ENCODE data around the gene SEPTIN8. TPM values are rescaled to one million over a fixed set of nuclear protein-coding genes. Genes with fewer than 3 reads are reported as not detected.

The SEPTIN8 gene
- total RNA-seq, 2 experiments from 2014 or later: 10.6 to 15.5 TPM

DNA sequence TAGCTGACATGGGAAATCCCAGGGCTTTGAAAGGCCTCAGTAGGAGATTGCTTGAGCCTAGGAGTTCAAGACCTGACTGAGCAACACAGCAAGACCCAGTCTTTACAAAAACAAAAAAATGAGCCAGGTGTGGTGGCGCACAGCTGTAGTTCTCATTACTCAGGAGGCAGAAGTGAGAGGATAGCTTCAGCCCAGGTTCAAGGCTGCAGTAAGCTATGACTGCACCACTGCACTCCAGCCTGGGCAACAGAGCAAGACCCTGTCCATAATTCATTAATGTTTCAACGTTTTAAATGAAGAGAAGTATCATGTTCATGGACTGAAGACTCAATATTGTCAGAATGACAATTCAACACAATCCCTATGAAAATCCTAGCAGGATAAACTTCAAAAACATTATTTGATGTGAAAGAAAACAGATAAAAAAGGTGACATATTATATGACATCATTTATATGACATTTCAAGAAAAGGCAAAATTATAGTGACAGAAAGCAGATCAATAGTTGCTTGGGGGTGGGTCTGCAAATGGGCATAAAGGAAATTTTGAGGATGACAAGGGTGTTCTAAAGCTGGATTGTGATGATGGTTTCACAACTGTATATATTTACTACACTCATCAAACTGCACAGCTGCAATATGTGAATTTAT lies 43.4 kb downstream of the SEPTIN8 start:
- Histone ChIP-seq H3K79me2 (ENCODE audit: insufficient read depth, low read depth, low read length) (no peaks in the 10 kb centered on the region; the same call in 1 of the 2 replicates), H3K27ac (ENCODE audit: low read depth, low read length, poor library complexity, severe bottlenecking) (no peak overlapping the region), H3K9me2 (ENCODE audit: insufficient read depth, low read length) (no peaks in the 10 kb centered on the region), H3K4me2 (ENCODE audit: low read length) (no peak overlapping the region), H4K20me1 (ENCODE audit: insufficient read depth, low read length) (no peaks in the 10 kb centered on the region), H3K36me3 (ENCODE audit: insufficient read depth, low read length) (0 out of 2 replicates have a peak, but pooled peaks cover 6% of the 10 kb centered on the region), H3K4me3 (ENCODE audit: low read depth, low read length, poor library complexity, severe bottlenecking) (no peak overlapping the region), H3K4me1 (ENCODE audit: insufficient read depth, low read length, poor library complexity, severe bottlenecking) (peaks cover 18% of the 10 kb centered on the region), H3K9me3 (ENCODE audit: low read length) (no peaks in the 10 kb centered on the region), H2AFZ (ENCODE audit: low read length) (no peak overlapping the region)
- CTCF ChIA-PET (ENCODE audit: unreplicated experiment): no interaction called here
- TF ChIP-seq EZH2phosphoT487 (IDR thresholded peaks at IDR 0.05; ENCODE audit: borderline replicate concordance, low read depth, low read length): no peak
- TF ChIP-seq, protein P1, sequence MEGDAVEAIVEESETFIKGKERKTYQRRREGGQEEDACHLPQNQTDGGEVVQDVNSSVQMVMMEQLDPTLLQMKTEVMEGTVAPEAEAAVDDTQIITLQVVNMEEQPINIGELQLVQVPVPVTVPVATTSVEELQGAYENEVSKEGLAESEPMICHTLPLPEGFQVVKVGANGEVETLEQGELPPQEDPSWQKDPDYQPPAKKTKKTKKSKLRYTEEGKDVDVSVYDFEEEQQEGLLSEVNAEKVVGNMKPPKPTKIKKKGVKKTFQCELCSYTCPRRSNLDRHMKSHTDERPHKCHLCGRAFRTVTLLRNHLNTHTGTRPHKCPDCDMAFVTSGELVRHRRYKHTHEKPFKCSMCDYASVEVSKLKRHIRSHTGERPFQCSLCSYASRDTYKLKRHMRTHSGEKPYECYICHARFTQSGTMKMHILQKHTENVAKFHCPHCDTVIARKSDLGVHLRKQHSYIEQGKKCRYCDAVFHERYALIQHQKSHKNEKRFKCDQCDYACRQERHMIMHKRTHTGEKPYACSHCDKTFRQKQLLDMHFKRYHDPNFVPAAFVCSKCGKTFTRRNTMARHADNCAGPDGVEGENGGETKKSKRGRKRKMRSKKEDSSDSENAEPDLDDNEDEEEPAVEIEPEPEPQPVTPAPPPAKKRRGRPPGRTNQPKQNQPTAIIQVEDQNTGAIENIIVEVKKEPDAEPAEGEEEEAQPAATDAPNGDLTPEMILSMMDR (conservative IDR thresholded peaks at IDR 0.05; ENCODE audit: low read length): no peak
- no peak for DNase-seq (ENCODE audit: low spot score)
- BruUV-seq (replicated peaks): no TSS peak
- intact Hi-C loops (cut with micrococcal nuclease; ENCODE audit: unreplicated experiment): loop anchor here (10.0 kb wide), 1 partner anchor 349 kb away; no protein-coding TSS in a partner anchor
- POLR2A ChIA-PET: interaction anchor here (0.6 to 1.1 kb wide), 3 partner anchors 10 to 58 kb away, joined by 3 to 5 read pairs (median 3); no protein-coding TSS in a partner anchor

DNA sequence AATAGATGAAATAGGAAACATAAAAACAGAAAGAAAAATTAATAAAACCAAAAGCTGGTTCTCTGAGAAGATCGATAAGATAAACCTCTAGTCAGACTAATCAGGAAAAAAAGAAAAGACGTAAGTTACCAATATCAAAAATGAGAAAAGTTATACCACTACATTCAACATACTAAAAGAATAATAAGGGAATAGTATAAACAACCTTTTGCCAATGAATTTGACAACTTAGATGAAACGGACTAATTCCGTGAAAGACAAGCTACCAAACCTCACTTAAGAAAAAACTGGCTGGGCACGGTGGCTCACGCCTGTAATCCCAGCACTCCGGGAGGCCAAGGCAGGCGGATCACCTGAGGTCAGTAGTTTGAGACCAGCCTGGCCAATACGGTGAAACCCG lies 47.1 kb downstream of the SEPTIN8 start:
- no TSS peak for BruUV-seq (replicated peaks)
- DNase-seq (ENCODE audit: low spot score): no peak
- Histone ChIP-seq H3K4me1 (ENCODE audit: insufficient read depth, low read length, poor library complexity, severe bottlenecking) (no peaks in the 10 kb centered on the region), H4K20me1 (ENCODE audit: insufficient read depth, low read length) (no peaks in the 10 kb centered on the region), H3K9me2 (ENCODE audit: insufficient read depth, low read length) (no peaks in the 10 kb centered on the region), H3K4me3 (ENCODE audit: low read depth, low read length, poor library complexity, severe bottlenecking) (no peak overlapping the region), H2AFZ (ENCODE audit: low read length) (no peak overlapping the region), H3K9me3 (ENCODE audit: low read length) (no peaks in the 10 kb centered on the region), H3K79me2 (ENCODE audit: insufficient read depth, low read depth, low read length) (no peaks in the 10 kb centered on the region), H3K4me2 (ENCODE audit: low read length) (no peak overlapping the region), H3K27ac (ENCODE audit: low read depth, low read length, poor library complexity, severe bottlenecking) (no peak overlapping the region), H3K36me3 (ENCODE audit: insufficient read depth, low read length) (0 out of 2 replicates have a peak, but pooled peaks cover 11% of the 10 kb centered on the region)
- TF ChIP-seq EZH2phosphoT487 (IDR thresholded peaks at IDR 0.05; ENCODE audit: borderline replicate concordance, low read depth, low read length): no peak
- TF ChIP-seq, protein P1 (conservative IDR thresholded peaks at IDR 0.05; ENCODE audit: low read length): no peak
- ChIA-PET CTCF (ENCODE audit: unreplicated experiment) (no interaction called here), POLR2A (interaction anchor here (0.6 to 0.7 kb wide), 2 partner anchors 270 to 1367 kb away, joined by 4 to 6 read pairs; no protein-coding TSS in a partner anchor)
- intact Hi-C loops (cut with micrococcal nuclease; ENCODE audit: unreplicated experiment): loop anchor here (10.0 kb wide), 1 partner anchor 345 kb away; no protein-coding TSS in a partner anchor

DNA sequence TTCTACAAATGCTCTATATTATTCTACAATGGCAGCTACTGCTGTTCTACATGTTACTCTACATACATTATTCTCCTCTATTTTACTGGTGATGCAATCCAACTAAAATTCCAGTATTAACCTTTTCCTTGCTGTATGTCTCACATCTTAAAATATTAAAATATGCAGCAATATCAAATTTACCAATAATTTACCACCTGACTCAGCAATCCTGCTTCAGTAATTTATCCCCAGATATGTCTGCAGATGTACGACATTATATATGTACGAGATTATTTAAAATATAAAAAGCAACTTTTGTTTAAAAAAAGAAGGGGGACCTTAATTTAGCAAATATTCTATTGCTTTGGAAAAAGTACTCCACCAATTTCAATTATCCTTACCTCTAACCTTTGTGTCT lies 51.3 kb downstream of the SEPTIN8 start:
- Histone ChIP-seq H4K20me1 (ENCODE audit: insufficient read depth, low read length) (no peaks in the 10 kb centered on the region), H2AFZ (ENCODE audit: low read length) (no peak overlapping the region), H3K4me3 (ENCODE audit: low read depth, low read length, poor library complexity, severe bottlenecking) (no peak overlapping the region), H3K79me2 (ENCODE audit: insufficient read depth, low read depth, low read length) (no peaks in the 10 kb centered on the region), H3K9me2 (ENCODE audit: insufficient read depth, low read length) (no peaks in the 10 kb centered on the region), H3K9me3 (ENCODE audit: low read length) (no peaks in the 10 kb centered on the region), H3K27ac (ENCODE audit: low read depth, low read length, poor library complexity, severe bottlenecking) (no peak overlapping the region), H3K4me2 (ENCODE audit: low read length) (no peak overlapping the region), H3K4me1 (ENCODE audit: insufficient read depth, low read length, poor library complexity, severe bottlenecking) (no peaks in the 10 kb centered on the region), H3K36me3 (ENCODE audit: insufficient read depth, low read length) (0 out of 2 replicates have a peak, but pooled peaks cover 5% of the 10 kb centered on the region)
- no peak for TF ChIP-seq EZH2phosphoT487 (IDR thresholded peaks at IDR 0.05; ENCODE audit: borderline replicate concordance, low read depth, low read length)
- TF ChIP-seq, protein P1 (conservative IDR thresholded peaks at IDR 0.05; ENCODE audit: low read length): no peak
- intact Hi-C loops (cut with micrococcal nuclease; ENCODE audit: unreplicated experiment): no loop called here
- POLR2A ChIA-PET: interaction anchor here (1.2 kb wide), 1 partner anchor 12 kb away, joined by 3 read pairs; no protein-coding TSS in a partner anchor
- DNase-seq (ENCODE audit: low spot score): no peak
- no TSS peak for BruUV-seq (replicated peaks)
- CTCF ChIA-PET (ENCODE audit: unreplicated experiment): no interaction called here
